IMR-90 (cell line): Measurements from ENCODE around the gene GFER. TPM values are rescaled to one million over a fixed set of nuclear protein-coding genes. Genes with fewer than 3 reads are reported as not detected.

Source experiments
- ATAC-seq: fragments of 200-7000 bp; cut with Tn5 transposase; 2 replicates; pipeline ENCODE4 v1.9.1; 2020; ENCODE audit warnings: low read depth, mild to moderate bottlenecking, moderate library complexity
- BruUV-seq: library from RNA; stranded (reverse); fragments of 400-500 nt; replicated peaks from 2 replicates; lab custom pipeline; 2021; lab: Mats Ljungman, UMichigan
- CTCF ChIA-PET: fragments of 300-600 bp; formaldehyde crosslinking; extraction: SDS; loops from one replicate; lab custom pipeline; 2021; ENCODE audit warnings: antibody characterized with exemption; lab: Yijun Ruan, JAX
- POLR2A ChIA-PET: fragments of 300-600 bp; sonication (Branson Sonifier 250); formaldehyde crosslinking; loops from one replicate; lab custom pipeline; 2022; ENCODE audit warnings: antibody characterized with exemption; ENCODE audit not compliant: unreplicated experiment; lab: Charles Lee
- DNase-seq: peaks from one replicate; pipeline ENCODE4 v3.0.0; 2013
- H2AFZ ChIP-seq: replicated peaks from 2 replicates; pipeline ENCODE3; 2013; ENCODE audit warnings: low read length, mild to moderate bottlenecking; ENCODE audit not compliant: poor library complexity
- H2AK5ac ChIP-seq: 2 replicates; pipeline ENCODE4 v1.6.1; 2013; ENCODE audit warnings: low read depth, low read length, inconsistent platforms
- H2AK9ac ChIP-seq: replicated peaks from 2 replicates; pipeline ENCODE3; 2013; ENCODE audit warnings: mild to moderate bottlenecking, low read depth, low read length, moderate library complexity; ENCODE audit not compliant: poor library complexity
- H2BK120ac ChIP-seq: 2 replicates; pipeline ENCODE4 v1.6.1; 2013; ENCODE audit warnings: low read depth, low read length, inconsistent platforms
- H2BK15ac ChIP-seq: 3 replicates; pipeline ENCODE4 v1.6.1; 2013; ENCODE audit warnings: low read depth, low read length, inconsistent platforms
- H2BK20ac ChIP-seq: 2 replicates; pipeline ENCODE4 v1.6.1; 2013; ENCODE audit warnings: low read depth, mild to moderate bottlenecking, inconsistent platforms, low read length, moderate library complexity
- H2BK5ac ChIP-seq: 2 replicates; pipeline ENCODE4 v1.6.1; 2013; ENCODE audit warnings: mild to moderate bottlenecking, low read depth, low read length, inconsistent platforms; ENCODE audit not compliant: poor library complexity, severe bottlenecking
- H3K14ac ChIP-seq: replicated peaks from 2 replicates; pipeline ENCODE4 v1.6.1; 2013; ENCODE audit warnings: low read depth, low read length, inconsistent platforms
- H3K18ac ChIP-seq: 2 replicates; pipeline ENCODE4 v1.6.1; 2013; ENCODE audit warnings: low read depth, low read length, control low read depth
- H3K23ac ChIP-seq: 2 replicates; pipeline ENCODE4 v1.6.1; 2013; ENCODE audit warnings: low read depth, low read length, inconsistent platforms
- H3K27ac ChIP-seq: 2 replicates; pipeline ENCODE4 v1.5.1; 2013; ENCODE audit warnings: mild to moderate bottlenecking, control low read depth, low read length; ENCODE audit not compliant: insufficient read depth
- H3K27me3 ChIP-seq: 2 replicates; pipeline ENCODE4 v1.6.1; 2013; ENCODE audit warnings: low read length; ENCODE audit not compliant: control insufficient read depth, insufficient read depth
- H3K36me3 ChIP-seq: 2 replicates; pipeline ENCODE4 v1.6.1; 2013; ENCODE audit warnings: low read length, mixed read lengths; ENCODE audit not compliant: control insufficient read depth, insufficient read depth
- H3K4ac ChIP-seq: 2 replicates; pipeline ENCODE4 v1.6.1; 2013; ENCODE audit warnings: low read depth, low read length, inconsistent platforms
- H3K4me1 ChIP-seq: 2 replicates; pipeline ENCODE4 v1.6.1; 2013; ENCODE audit warnings: low read length, mixed read lengths; ENCODE audit not compliant: control insufficient read depth, insufficient read depth
- H3K4me2 ChIP-seq: 2 replicates; pipeline ENCODE4 v1.6.1; 2013; ENCODE audit warnings: low read depth, mild to moderate bottlenecking, control low read depth, low read length, moderate library complexity
- H3K4me3 ChIP-seq: 2 replicates; pipeline ENCODE4 v1.5.1; 2013; ENCODE audit warnings: low read depth, mild to moderate bottlenecking, control low read depth, low read length, moderate library complexity; ENCODE audit not compliant: insufficient read depth
- H3K56ac ChIP-seq: 2 replicates; pipeline ENCODE4 v1.6.1; 2013; ENCODE audit warnings: low read length, inconsistent platforms; ENCODE audit not compliant: insufficient read depth; ENCODE audit errors: extremely low read depth
- H3K79me1 ChIP-seq, 2 experiments: 2 replicates each; pipeline ENCODE4 v1.6.1; 2013; ENCODE audit warnings: low read length in 2 of 2, inconsistent platforms in 1 of 2, low read depth in 1 of 2
- H3K9ac ChIP-seq: 2 replicates; pipeline ENCODE4 v1.6.1; 2013; ENCODE audit warnings: low read depth, low read length, control low read depth
- H3K9me1 ChIP-seq: 2 replicates; pipeline ENCODE4 v1.6.1; 2013; ENCODE audit warnings: low read length, inconsistent platforms; ENCODE audit not compliant: insufficient read depth
- H3K9me3 ChIP-seq: 2 replicates; pipeline ENCODE4 v1.6.1; 2013; ENCODE audit warnings: low read length; ENCODE audit not compliant: control insufficient read depth, insufficient read depth
- H4K20me1 ChIP-seq: 2 replicates; pipeline ENCODE4 v1.6.1; 2013; ENCODE audit warnings: low read length, inconsistent platforms; ENCODE audit not compliant: insufficient read depth
- H4K5ac ChIP-seq: 2 replicates; pipeline ENCODE4 v1.6.1; 2013; ENCODE audit warnings: mild to moderate bottlenecking, low read depth, low read length, control low read depth
- H4K8ac ChIP-seq, 2 experiments: 2 replicates each; pipeline ENCODE4 v1.6.1; 2013; ENCODE audit warnings: low read depth in 2 of 2, low read length in 2 of 2, control low read depth in 1 of 2, inconsistent platforms in 1 of 2
- H4K91ac ChIP-seq: 2 replicates; pipeline ENCODE4 v1.6.1; 2013; ENCODE audit warnings: low read depth, low read length, inconsistent platforms; ENCODE audit not compliant: insufficient read depth
- RAD21 ChIP-seq: IDR thresholded peaks from 2 replicates; pipeline ENCODE4 v1.6.1; 2012; ENCODE audit warnings: low read length, improper control_type of control experiment
- WGBS, 2 experiments: methylation state at CpG; one replicate each; pipeline versions ENCODE4 v1.1.5 to v1.1.7; 2013; ENCODE audit warnings: missing lambda C conversion rate in 2 of 2; ENCODE audit not compliant: insufficient read length in 1 of 2; ENCODE audit errors: extremely low coverage in 2 of 2; 5-methylcytosine and 5-hydroxymethylcytosine counted together
- dilution Hi-C: fragments of 300-500 bp; cut with HindIII; formaldehyde crosslinking; loops from one replicate; pipeline ENCODE4 v1.14.3; 2018; ENCODE audit warnings: low sequenced_read_pairs; ENCODE audit not compliant: unreplicated experiment
- in situ Hi-C: fragments of 300-500 bp; cut with MboI; formaldehyde crosslinking; loops from 3 replicates; pipeline ENCODE4 v1.14.3; 2019; ENCODE audit warnings: low sequenced_read_pairs, inconsistent platforms, mixed read lengths
- intact Hi-C: fragments of 100-400 bp; cut with micrococcal nuclease; formaldehyde crosslinking; loops from 2 replicates; pipeline ENCODE4 v1.10.0; 2022
- polyA plus RNA-seq, 3 experiments: library from polyadenylated mRNA; depleted of rRNA; stranded (reverse); fragments of >200 nt; gene quantifications; 2 replicates each; pipeline ENCODE4 v1.2.3, GENCODE V29; 2012; ENCODE audit warnings: low replicate concordance in 1 of 3
- total RNA-seq: library from RNA; depleted of rRNA; stranded (reverse); fragments of >200 nt; gene quantifications from 2 replicates; pipeline ENCODE4 v1.2.3, GENCODE V29; 2012

GFER gene
- total and polyA plus RNA-seq, 2 of the 4 experiments (the other 2 are of a cell fraction), result 6.8 to 19.8 TPM

GRCh38 chr16:1998852-1999801, 15.1 kb downstream of the GFER start:
- Histone ChIP-seq H3K14ac (no peak overlapping the region), H2BK5ac (no peak overlapping the region), H3K4me1 (peaks cover 18% of the 10 kb centered on the region), H4K91ac (no peak overlapping the region), H3K27me3 (no peaks in the 10 kb centered on the region), H3K4me3 (no peak overlapping the region), H3K23ac (no peak overlapping the region), H3K18ac (no peak overlapping the region), H2BK120ac (no peak overlapping the region), H3K4ac (no peak overlapping the region; the same call in 1 of the 2 replicates), H3K79me1 (peaks cover 5 to 62% of the 10 kb centered on the region in 2 experiments), H2AK5ac (peak overlapping the region; percentile 21; the same call in 1 of the 2 replicates), H3K9me1 (peaks cover 20% of the 10 kb centered on the region), H4K20me1 (peaks cover 40% of the 10 kb centered on the region), H3K36me3 (peaks cover 52% of the 10 kb centered on the region), H4K5ac (no peak overlapping the region), H3K9me3 (no peaks in the 10 kb centered on the region), H2BK20ac (no peak overlapping the region), H2BK15ac (no peak overlapping the region), H3K27ac (no peak overlapping the region), H3K56ac (no peak overlapping the region), H3K9ac (no peak overlapping the region), H3K4me2 (no peak overlapping the region), H4K8ac (no peak overlapping the region), H2AK9ac (no peak overlapping the region), H2AFZ (no peak overlapping the region)
- BruUV-seq, result no TSS peak
- ATAC-seq (no peak), DNase-seq (no peak)
- intact Hi-C loops, result no loop called here
- no peak for TF ChIP-seq RAD21
- 85% methylated on average over 2 of the region's 39 CpGs; no CpG with 5 or more reads in 1 of the 2 experiments for WGBS, 2 experiments
- dilution Hi-C loops, result no loop called here
- CTCF ChIA-PET, result no interaction called here
- in situ Hi-C loops, result no loop called here
- POLR2A ChIA-PET, result no interaction called here
